ENCODE measurements around the gene ABCA4.
"Not testable (repeated sequence)": the region's sequence is repeated elsewhere in the genome, so short reads cannot be mapped to it uniquely, and the experiment has no call there.

ABCA4 gene

GRCh38 chr1:94011709-94012595 lies 109.0 kb downstream of the ABCA4 start:
- no peak for DNase-seq (ENCODE audit: low read depth in 2 of 3, low spot score in 2 of 3)

- DNase-seq (ENCODE audit: low read depth in 2 of 3, low spot score in 2 of 3) = no peak
Observed at GRCh38 chr1:94011129-94011528, 109.8 kb downstream of the ABCA4 start.

- no peak for DNase-seq (ENCODE audit: low read depth in 2 of 3, low spot score in 2 of 3)
Observed at GRCh38 chr1:94009304-94009703, 111.6 kb downstream of the ABCA4 start.

GRCh38 chr1:94006604-94007003 lies 114.3 kb downstream of the ABCA4 start:
- DNase-seq (ENCODE audit: low read depth in 2 of 3, low spot score in 2 of 3) = no peak

- DNase-seq (ENCODE audit: low read depth in 2 of 3, low spot score in 2 of 3) = no peak
Observed at GRCh38 chr1:94004924-94005323, 116.0 kb downstream of the ABCA4 start.

GRCh38 chr1:94002046-94002787 lies 118.7 kb downstream of the ABCA4 start:
- DNase-seq (ENCODE audit: low read depth in 2 of 3, low spot score in 2 of 3) = no peak

GRCh38 chr1:94001397-94002045 lies 119.4 kb downstream of the ABCA4 start:
- DNase-seq (ENCODE audit: low read depth in 2 of 3, low spot score in 2 of 3) = no peak

- no peak for DNase-seq (ENCODE audit: low read depth in 2 of 3, low spot score in 2 of 3)
Observed at GRCh38 chr1:94000510-94001282, 120.3 kb downstream of the ABCA4 start.

- no peak for DNase-seq (ENCODE audit: low read depth in 2 of 3, low spot score in 2 of 3)
Observed at GRCh38 chr1:93999840-94000415, 121.0 kb downstream of the ABCA4 start.

- DNase-seq (ENCODE audit: low read depth in 2 of 3, low spot score in 2 of 3) = not testable (repeated sequence)
Observed at GRCh38 chr1:93998532-93998931, 122.4 kb downstream of the ABCA4 start.

- DNase-seq (ENCODE audit: low read depth in 2 of 3, low spot score in 2 of 3) = no peak
Observed at GRCh38 chr1:93997756-93998155, 123.2 kb downstream of the ABCA4 start.

GRCh38 chr1:93995837-93996536 lies 125.0 kb downstream of the ABCA4 start:
- no peak for DNase-seq (ENCODE audit: low read depth in 2 of 3, low spot score in 2 of 3)

GRCh38 chr1:93993731-93994130 lies 127.2 kb downstream of the ABCA4 start:
- DNase-seq (ENCODE audit: low read depth in 2 of 3, low spot score in 2 of 3) = no peak

- no peak for DNase-seq (ENCODE audit: low read depth in 2 of 3, low spot score in 2 of 3)
Observed at GRCh38 chr1:93992954-93993353, 128.0 kb downstream of the ABCA4 start.

- DNase-seq (ENCODE audit: low read depth in 2 of 3, low spot score in 2 of 3) = no peak
Observed at GRCh38 chr1:93992190-93992589, 128.8 kb downstream of the ABCA4 start.

GRCh38 chr1:93991271-93991670 lies 129.7 kb downstream of the ABCA4 start:
- no peak for DNase-seq (ENCODE audit: low read depth in 2 of 3, low spot score in 2 of 3)

GRCh38 chr1:93990477-93990876 lies 130.5 kb downstream of the ABCA4 start:
- DNase-seq (ENCODE audit: low read depth in 2 of 3, low spot score in 2 of 3) = not testable (repeated sequence)

- no peak for DNase-seq (ENCODE audit: low read depth in 2 of 3, low spot score in 2 of 3)
Observed at GRCh38 chr1:93990010-93990409, 130.9 kb downstream of the ABCA4 start.

GRCh38 chr1:93989601-93990000 lies 131.3 kb downstream of the ABCA4 start:
- no peak for DNase-seq (ENCODE audit: low read depth in 2 of 3, low spot score in 2 of 3)

All from activated CD8-positive, alpha-beta memory T cell treated with anti-CD3 and anti-CD28 coated beads for 48 hours (primary cell).